Endothelial cell of umbilical vein (primary cell): ENCODE measurements around the gene PLEKHB2. TPM values are rescaled to one million over a fixed set of nuclear protein-coding genes. Genes with fewer than 3 reads are reported as not detected.
"Not testable (repeated sequence)": the region's sequence is repeated elsewhere in the genome, so short reads cannot be mapped to it uniquely, and the experiment has no call there.

ENCODE experiments used
- BruUV-seq: library from RNA; stranded (reverse); fragments of 400-500 nt; replicated peaks from 2 replicates; lab custom pipeline; 2021; lab: Mats Ljungman, UMichigan
- CTCF ChIA-PET: fragments of 300-600, 350-600 bp; sonication (Branson Sonifier 250); formaldehyde crosslinking; loops from one replicate; lab custom pipeline; 2021; ENCODE audit warnings: antibody characterized with exemption, inconsistent platforms; lab: Charles Lee
- POLR2A ChIA-PET: fragments of 300-600, 350-600 bp; sonication (Branson Sonifier 250); formaldehyde crosslinking; loops from one replicate; lab custom pipeline; 2021; ENCODE audit warnings: antibody characterized with exemption, inconsistent platforms; lab: Charles Lee
- DNase-seq: peaks from one replicate; pipeline ENCODE4 v3.0.0-alpha.2; 2011; ENCODE audit warnings: low read depth, low spot score
- FAIRE-seq: peaks from 2 replicates; lab custom pipeline; 2011; peaks lifted over from hg19 to GRCh38; lab: Jason Lieb, UNC
- H2AFZ ChIP-seq: 2 replicates; pipeline ENCODE4 v1.6.0; 2012; ENCODE audit warnings: low read depth, low read length, control low read depth, inconsistent platforms
- H3K27ac ChIP-seq: 2 replicates; pipeline ENCODE4 v1.5.1; 2011; ENCODE audit warnings: low read depth, mild to moderate bottlenecking, control low read depth, low read length, moderate library complexity; ENCODE audit not compliant: insufficient read depth
- H3K27me3 ChIP-seq, 2 experiments: 2 replicates each; pipeline versions ENCODE4 v1.6.0 to v1.6.1; 2011; ENCODE audit warnings: low read length in 2 of 2, mixed read lengths in 1 of 2; ENCODE audit not compliant: control insufficient read depth in 2 of 2, insufficient read depth in 2 of 2
- H3K36me3 ChIP-seq, 2 experiments: 2 replicates in 1 of 2; 3 replicates in 1 of 2; pipeline ENCODE4 v1.5.1; 2011; ENCODE audit warnings: low read length in 2 of 2, mild to moderate bottlenecking in 1 of 2, moderate library complexity in 1 of 2; ENCODE audit not compliant: control insufficient read depth in 2 of 2, insufficient read depth in 2 of 2; ENCODE audit errors: extremely low read depth in 1 of 2
- H3K4me1 ChIP-seq: 3 replicates; pipeline ENCODE4 v1.5.1; 2011; ENCODE audit warnings: mild to moderate bottlenecking, low read length; ENCODE audit not compliant: control insufficient read depth, insufficient read depth; ENCODE audit errors: extremely low read depth
- H3K4me2 ChIP-seq: 2 replicates; pipeline ENCODE4 v1.6.1; 2011; ENCODE audit warnings: low read length, control low read depth, mixed read lengths; ENCODE audit not compliant: insufficient read depth
- H3K4me3 ChIP-seq, 3 experiments: fragments of 200-600 bp in 1 of 3; sonication (generic), shearing (Covaris generic) in 1 of 3; replicated peaks in 1 of 3; 2 replicates each; pipeline ENCODE4 v1.5.1; 2011 to 2016; ENCODE audit warnings: control low read depth in 3 of 3, low read length in 3 of 3, mild to moderate bottlenecking in 2 of 3, inconsistent platforms in 1 of 3, low read depth in 1 of 3, moderate library complexity in 1 of 3; ENCODE audit not compliant: insufficient read depth in 1 of 3
- H3K79me2 ChIP-seq: 2 replicates; pipeline ENCODE4 v1.6.0; 2012; ENCODE audit warnings: low read length, inconsistent platforms; ENCODE audit not compliant: control insufficient read depth, insufficient read depth
- H3K9ac ChIP-seq: replicated peaks from 2 replicates; pipeline ENCODE3; 2011; ENCODE audit warnings: low read length, control low read depth; ENCODE audit not compliant: insufficient read depth; ENCODE audit errors: extremely low read depth
- H3K9me1 ChIP-seq: replicated peaks from 3 replicates; pipeline ENCODE4 v1.6.0; 2011; ENCODE audit warnings: mild to moderate bottlenecking, low read length; ENCODE audit not compliant: control insufficient read depth, insufficient read depth; ENCODE audit errors: extremely low read depth
- H3K9me3 ChIP-seq: replicated peaks from 2 replicates; pipeline ENCODE4 v1.5.1; 2012; ENCODE audit warnings: low read length, inconsistent platforms; ENCODE audit not compliant: control insufficient read depth, insufficient read depth
- H4K20me1 ChIP-seq: replicated peaks from 2 replicates; pipeline ENCODE3; 2011; ENCODE audit warnings: mild to moderate bottlenecking, low read length; ENCODE audit not compliant: control insufficient read depth, insufficient read depth; ENCODE audit errors: extremely low read depth
- dilution Hi-C: fragments of 300-500 bp; cut with MboI; formaldehyde crosslinking; loops from one replicate; pipeline ENCODE4 v1.15.0; 2019; ENCODE audit warnings: low sequenced_read_pairs; ENCODE audit not compliant: extremely low pct_ligation_motif_present
- intact Hi-C: fragments of 100-400 bp; cut with micrococcal nuclease; formaldehyde crosslinking; loops from one replicate; pipeline ENCODE4 v1.10.0; 2022
- polyA plus RNA-seq, 4 experiments: library from polyadenylated mRNA; depleted of rRNA in 3 of 4; stranded (reverse) in 3 of 4; unstranded in 1 of 4; fragments of >200 nt; gene quantifications; 2 replicates each; pipeline versions ENCODE4 v1.2.1 to v1.2.3, GENCODE V29; 2011 to 2012; ENCODE audit warnings: missing spikeins in 1 of 4
- total RNA-seq: library from RNA; stranded (reverse); gene quantifications from 2 replicates; pipeline ENCODE4 v1.2.3, GENCODE V29; 2021

The PLEKHB2 gene
- total and polyA plus RNA-seq, 2 donors (not counting 3 experiments of a cell fraction or from before 2014, with no cell fraction given): 56.5 to 56.8 TPM

DNA sequence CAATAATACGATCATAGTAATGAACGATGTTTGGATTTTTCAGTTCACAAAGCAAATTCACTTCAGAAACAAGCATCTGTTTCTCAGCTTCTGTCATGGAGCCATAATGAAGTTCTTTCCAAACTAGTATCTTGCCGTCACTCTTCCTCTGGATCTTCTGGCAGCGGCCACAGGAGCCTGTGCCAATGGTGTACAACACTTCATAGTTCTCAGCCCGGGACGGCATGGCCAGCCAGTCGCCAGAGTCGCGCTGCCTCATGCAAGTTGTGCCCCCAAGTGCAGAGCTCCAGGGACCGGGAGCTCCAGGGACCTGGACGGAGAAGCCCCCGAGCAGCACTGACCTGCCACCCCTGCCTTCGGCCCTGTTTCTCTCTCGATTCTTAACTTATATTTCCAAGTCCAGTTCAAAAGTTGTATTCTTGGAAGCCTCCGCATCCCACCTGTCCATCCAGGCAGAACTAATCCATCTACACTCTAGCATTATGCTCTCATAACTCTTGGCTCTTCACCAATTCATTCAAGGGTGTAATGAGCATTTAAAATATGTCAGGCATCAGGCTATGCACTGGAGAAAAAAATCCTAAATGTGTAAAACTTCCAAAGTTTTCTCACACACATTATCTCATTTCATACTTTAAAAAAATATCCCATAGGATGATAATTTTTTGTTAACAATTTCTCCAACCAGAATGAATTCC is 73.7 kb downstream of the PLEKHB2 start:
- H3K27ac ChIP-seq, POLR2A ChIA-PET, H3K4me3 ChIP-seq, dilution Hi-C loops, H4K20me1 ChIP-seq, H3K9me1 ChIP-seq, intact Hi-C loops, H3K79me2 ChIP-seq, H2AFZ ChIP-seq, DNase-seq, CTCF ChIA-PET, FAIRE-seq, BruUV-seq, H3K4me2 ChIP-seq, H3K4me1 ChIP-seq, H3K27me3 ChIP-seq, H3K36me3 ChIP-seq, H3K9me3 ChIP-seq, H3K9ac ChIP-seq: not testable (repeated sequence)

DNA sequence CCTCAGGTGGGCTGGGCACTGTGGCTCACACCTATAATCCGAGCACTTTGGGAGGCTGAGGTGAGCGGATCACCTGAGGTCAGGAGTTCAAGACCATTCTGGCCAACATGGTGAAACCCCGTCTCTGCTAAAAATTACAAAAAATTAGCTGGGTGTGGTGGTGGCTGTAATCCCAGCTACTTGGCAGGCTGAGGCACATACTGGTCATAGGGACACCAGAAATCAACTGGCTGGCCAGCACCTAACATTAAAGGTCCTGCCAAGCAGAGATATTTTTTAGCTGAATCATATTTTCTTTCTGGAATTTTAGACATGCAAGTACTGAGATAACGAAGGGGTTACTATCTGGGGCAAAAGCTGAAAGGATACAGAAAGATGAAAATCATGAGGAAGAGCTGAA is 76.3 kb downstream of the PLEKHB2 start:
- BruUV-seq, CTCF ChIA-PET, H3K27ac ChIP-seq, H3K36me3 ChIP-seq, dilution Hi-C loops, DNase-seq, intact Hi-C loops, H2AFZ ChIP-seq, H3K4me2 ChIP-seq, H3K4me3 ChIP-seq, FAIRE-seq, H3K4me1 ChIP-seq, H4K20me1 ChIP-seq, H3K9me1 ChIP-seq, H3K27me3 ChIP-seq, POLR2A ChIA-PET, H3K9me3 ChIP-seq, H3K79me2 ChIP-seq, H3K9ac ChIP-seq: not testable (repeated sequence)

DNA sequence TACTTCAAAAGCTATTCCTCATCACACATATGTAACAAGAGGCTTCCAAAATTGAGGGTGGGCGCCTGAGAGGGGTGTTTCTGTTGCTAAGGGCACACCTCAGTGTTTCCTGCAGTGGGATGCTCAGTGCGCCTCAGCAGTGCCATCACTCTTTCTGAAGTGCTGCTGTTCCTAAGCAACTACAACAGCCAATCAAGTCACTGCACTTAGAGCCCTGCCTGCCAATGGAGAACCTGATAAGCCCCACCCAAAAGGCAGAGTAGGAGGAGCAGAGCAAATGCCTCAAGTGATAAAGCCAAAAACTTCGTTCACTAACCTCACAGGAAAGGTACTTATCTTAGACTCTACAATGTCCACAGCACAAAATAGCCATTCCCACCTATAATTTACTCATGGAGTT is 88.3 kb downstream of the PLEKHB2 start:
- H3K4me2 ChIP-seq, H3K4me3 ChIP-seq, dilution Hi-C loops, H3K9me1 ChIP-seq, CTCF ChIA-PET, H2AFZ ChIP-seq, H3K9ac ChIP-seq, DNase-seq, H3K27ac ChIP-seq, FAIRE-seq, POLR2A ChIA-PET, intact Hi-C loops, H3K36me3 ChIP-seq, H4K20me1 ChIP-seq, H3K9me3 ChIP-seq, H3K79me2 ChIP-seq, BruUV-seq, H3K4me1 ChIP-seq, H3K27me3 ChIP-seq: not testable (repeated sequence)

DNA sequence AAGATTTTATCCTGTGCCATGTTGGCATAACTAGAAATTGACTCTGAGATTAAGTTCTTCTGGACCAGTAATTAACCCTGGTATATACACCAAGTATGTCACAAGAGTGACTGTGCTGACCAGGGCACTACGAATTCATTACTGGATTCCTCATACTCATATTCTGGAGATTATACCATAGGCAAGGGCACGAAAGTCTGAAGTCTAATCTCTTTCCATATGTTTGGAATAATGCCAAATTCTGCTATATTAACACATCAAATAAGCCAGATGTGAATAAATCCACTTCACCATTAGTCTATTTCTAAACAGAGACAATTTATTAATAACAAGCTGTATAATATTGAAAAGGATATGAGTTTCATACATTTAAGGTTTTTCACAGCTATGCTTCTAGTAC is 91.0 kb downstream of the PLEKHB2 start:
- H3K9ac ChIP-seq, dilution Hi-C loops, H3K79me2 ChIP-seq, POLR2A ChIA-PET, DNase-seq, intact Hi-C loops, H3K4me2 ChIP-seq, H3K27ac ChIP-seq, FAIRE-seq, H3K36me3 ChIP-seq, BruUV-seq, H3K9me1 ChIP-seq, H2AFZ ChIP-seq, CTCF ChIA-PET, H3K4me3 ChIP-seq, H4K20me1 ChIP-seq, H3K9me3 ChIP-seq, H3K4me1 ChIP-seq, H3K27me3 ChIP-seq: not testable (repeated sequence)
